Fibroblast of skin of right quadriceps (primary cell): ENCODE measurements around the gene ZDHHC6.
A peak's percentile ranks its signal among the peaks of the same experiment; 100 is the strongest.
"Not testable (repeated sequence)": the region's sequence is repeated elsewhere in the genome, so short reads cannot be mapped to it uniquely, and the experiment has no call there.

Experiments used
- DNase-seq: peaks from one replicate; pipeline ENCODE4 v3.0.0-alpha.2; 2013

The ZDHHC6 gene

DNA sequence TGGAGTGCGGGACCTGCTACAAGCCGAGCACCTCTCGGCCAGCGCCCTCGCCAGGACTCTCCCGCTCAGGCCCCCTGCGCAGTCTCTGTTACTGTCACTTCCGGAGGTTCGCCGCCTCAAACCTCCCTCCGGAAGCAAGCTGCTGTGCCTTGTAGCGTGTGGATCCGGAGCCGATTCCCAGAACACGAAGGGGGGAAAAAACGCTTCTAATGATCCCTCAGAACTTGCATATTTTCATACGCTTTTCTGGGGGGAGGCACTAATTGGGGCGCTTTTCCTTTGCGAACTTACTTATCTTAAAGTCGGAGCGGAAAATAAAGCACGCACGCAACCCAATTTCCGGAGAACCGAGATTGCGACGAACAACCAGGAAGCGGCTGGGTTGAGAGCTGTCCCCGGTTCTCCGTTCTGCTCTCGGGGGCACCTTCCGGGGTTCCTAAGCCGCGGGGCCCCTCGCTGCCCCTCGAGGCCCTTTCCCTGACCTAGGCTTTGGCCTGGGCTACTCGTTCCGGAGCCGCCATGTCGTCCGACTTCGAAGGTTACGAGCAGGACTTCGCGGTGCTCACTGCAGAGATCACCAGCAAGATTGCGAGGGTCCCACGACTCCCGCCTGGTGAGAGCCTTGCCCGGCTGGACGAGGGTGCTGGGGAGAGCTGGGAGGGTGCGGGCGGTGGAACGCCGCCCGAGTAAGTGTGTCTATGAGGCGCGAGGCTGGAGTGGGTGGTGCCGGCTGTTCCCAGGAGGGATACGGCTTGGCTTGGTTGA lies at the start of gene ZDHHC6, which contains the start of gene VTI1A:
TSS of gene ZDHHC6 (minus strand) at position 60 of the 765 bp plus-strand sequence. CDS start 1,478 bp downstream, outside the sequence.
TSS of gene VTI1A (plus strand) at position 361 of the 765 bp plus-strand sequence. CDS start at position 520, 159 bp downstream.
- DNase-seq: peak; percentile 83

DNA sequence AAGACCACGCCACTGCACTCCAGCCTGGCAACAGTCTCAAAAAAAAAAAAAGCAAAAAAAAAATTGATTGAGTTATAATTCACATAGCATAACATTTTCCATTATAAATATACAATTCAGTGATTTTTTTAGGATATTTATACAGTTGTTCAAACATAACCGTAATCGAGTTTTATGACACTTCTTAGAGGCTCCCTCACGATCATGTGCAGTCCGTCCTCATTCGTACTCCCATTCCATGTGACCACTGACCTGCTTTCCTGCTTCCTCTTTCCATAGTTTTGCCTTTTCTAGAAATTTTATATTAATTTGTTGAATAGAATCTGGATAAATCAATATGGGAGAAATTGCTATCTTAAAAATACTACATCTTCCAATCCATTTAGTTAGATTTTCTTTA lies 46.0 kb upstream of the ZDHHC6 start:
- DNase-seq: no peak

GRCh38 chr10:112491144-112491543 lies 44.4 kb upstream of the ZDHHC6 start:
- peak; percentile 19 for DNase-seq

DNA sequence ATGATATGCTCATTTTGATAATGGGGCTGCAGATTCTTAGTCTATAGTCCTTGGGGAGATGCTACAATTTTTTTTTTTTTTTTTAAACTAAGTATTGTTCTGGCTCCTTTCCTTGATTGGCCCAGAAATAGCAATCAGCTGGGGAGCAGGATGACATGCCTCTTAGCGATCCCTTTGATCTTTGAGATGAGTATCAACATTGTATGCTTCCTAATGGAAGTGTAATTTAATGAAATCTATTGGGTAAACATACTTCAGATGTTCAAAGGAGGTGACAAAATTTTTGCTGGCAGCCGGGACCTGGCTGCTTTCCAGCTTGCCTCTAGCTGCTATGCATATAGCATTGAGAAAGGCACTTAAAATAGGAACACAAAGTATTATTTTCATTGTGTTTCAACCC lies 43.8 kb upstream of the ZDHHC6 start:
- peak; percentile 18 for DNase-seq

GRCh38 chr10:112487964-112488363 lies 41.2 kb upstream of the ZDHHC6 start:
- no peak for DNase-seq

DNA sequence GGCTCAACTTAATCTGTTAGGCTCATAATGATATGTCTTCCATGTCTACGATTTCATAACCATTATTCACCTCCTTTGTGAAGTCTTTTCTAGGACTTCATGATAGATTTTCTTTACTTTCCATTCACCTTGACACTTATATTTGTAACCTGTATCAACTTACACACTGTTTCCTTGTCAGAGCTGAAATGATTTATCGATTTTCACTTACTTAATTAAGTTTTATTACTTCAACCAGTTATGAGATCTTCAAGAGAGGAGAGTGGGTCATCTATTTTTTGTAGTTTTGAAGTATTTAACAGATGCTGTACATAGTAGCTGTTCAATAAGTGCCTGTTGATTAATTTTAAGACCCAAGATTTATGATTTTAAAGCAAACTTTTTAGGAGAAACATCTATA lies 37.7 kb upstream of the ZDHHC6 start:
- DNase-seq: no peak

- no peak for DNase-seq
Measured at GRCh38 chr10:112481602-112482001, 34.9 kb upstream of the ZDHHC6 start.

GRCh38 chr10:112475575-112476218 lies 29.0 kb upstream of the ZDHHC6 start:
- DNase-seq: peak; percentile 35

DNA sequence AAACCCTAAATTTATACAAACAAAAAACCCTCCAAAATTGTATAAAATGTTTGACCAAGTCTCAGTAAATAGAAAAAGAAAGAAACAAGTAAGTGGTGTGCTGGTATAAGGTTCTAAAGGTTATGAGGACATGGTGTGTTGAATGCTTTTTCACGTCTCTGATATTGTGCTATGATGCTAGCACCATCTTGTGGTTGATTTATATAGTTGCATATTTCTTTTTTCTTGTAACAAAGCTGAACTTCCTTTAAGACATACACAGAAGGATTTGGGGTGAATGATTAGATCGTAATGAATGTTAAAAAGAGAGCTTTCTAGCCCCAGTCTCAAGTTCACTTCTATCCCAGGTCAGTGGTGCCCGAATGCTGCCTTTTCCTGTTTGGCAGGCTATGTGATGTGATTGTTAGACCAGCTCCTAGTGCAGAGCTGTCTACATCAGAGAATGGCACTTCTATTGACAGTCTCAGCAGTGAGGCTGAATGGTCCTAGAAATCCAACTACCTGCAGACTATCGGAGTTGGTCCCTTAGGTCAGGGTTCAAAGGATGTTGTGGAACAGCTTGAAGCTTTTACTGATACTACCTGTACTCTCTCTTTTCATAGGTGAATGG lies 25.3 kb upstream of the ZDHHC6 start:
- peak; percentile 47 for DNase-seq

- no peak for DNase-seq
Measured at GRCh38 chr10:112467541-112468075, 20.9 kb upstream of the ZDHHC6 start.

GRCh38 chr10:112466802-112467201 lies 20.1 kb upstream of the ZDHHC6 start:
- no peak for DNase-seq

DNA sequence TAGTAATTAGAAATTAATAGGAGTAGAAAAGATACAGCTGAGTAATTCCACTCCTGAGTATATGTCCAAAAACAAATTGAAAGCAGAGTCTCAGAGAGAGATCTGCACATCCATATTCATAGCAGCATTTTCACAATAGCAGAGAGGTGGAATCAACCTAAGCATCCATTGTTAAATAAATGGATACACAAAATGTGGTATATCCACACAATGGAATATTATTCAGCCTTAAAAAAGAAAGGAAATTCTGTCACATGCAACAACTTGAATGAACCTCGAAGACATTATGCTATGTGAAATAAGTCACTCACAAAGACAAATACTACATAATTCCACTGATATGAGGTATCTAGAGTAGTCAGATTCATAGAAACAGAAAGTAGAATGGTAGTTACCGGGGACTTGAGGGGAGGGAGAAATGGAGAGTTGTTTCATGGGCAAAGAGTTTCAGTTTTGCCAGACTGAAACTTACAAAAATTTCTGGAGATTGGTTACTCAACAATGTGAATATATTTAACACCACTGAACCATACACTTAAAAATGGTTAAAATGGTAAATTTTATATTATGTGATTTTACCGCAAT lies 18.7 kb upstream of the ZDHHC6 start:
- DNase-seq: no peak

- DNase-seq: not testable (repeated sequence)
Measured at GRCh38 chr10:112464074-112464473, 17.4 kb upstream of the ZDHHC6 start.

DNA sequence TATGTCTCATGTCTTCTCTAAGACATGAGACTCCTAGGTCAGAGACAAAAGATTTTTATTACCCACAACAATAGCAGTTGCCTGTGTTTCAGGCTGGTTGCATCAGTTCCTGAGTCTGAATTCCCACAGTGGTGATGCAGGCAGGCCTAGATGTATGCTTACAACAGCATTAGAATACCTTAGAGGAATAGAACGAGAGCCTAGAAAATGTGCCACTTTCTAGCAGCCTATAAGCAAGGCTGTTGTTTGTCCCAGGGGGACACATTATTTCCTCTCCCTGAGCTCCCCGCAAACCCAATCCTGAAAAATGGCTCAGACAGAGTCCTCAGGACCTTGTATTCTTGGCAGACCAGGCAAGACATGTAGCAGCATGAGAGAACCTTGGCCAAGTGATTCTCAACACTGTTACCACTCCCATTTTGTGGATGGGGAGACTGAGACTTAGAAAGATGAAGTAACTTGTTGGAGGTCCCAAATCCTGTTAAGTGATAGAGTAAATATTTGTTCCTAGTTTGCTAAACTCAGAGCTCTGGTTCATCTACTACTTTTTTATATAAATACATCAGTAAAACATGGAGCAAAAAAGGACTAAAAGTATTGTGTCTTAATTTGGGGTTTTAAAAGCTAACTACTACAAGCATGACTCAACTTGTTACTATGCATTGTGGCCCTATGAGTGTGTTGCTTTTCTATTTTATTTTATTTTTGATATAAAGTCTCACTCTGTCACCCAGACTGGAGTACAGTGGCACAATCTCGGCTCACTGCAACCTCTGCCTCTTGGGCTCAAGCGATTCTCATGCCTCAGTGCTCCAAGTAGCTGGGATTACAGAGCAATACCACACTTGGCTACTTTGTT lies 14.5 kb upstream of the ZDHHC6 start:
- DNase-seq: peak; percentile 85

GRCh38 chr10:112460366-112460765 lies 13.7 kb upstream of the ZDHHC6 start:
- DNase-seq: no peak

GRCh38 chr10:112456533-112456932 lies 9.8 kb upstream of the ZDHHC6 start:
- no peak for DNase-seq

- DNase-seq: no peak
Measured at GRCh38 chr10:112454910-112455779, 8.4 kb upstream of the ZDHHC6 start.

- no peak for DNase-seq
Measured at GRCh38 chr10:112448888-112449287, 2.2 kb upstream of the ZDHHC6 start.

DNA sequence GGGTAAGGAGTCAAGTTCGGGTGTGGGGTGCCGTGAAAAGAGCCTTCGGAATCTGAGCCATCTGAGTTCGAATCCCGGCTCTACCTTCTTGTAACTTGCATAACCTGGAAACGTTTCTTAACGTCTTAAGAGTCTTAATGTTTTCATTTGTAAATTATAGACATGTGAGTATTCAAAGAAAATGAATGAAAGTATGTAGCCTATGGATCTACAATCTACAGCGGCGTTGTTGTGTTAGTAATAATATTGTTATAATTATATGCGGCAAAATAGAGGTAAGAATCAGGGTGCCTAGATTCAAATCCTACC lies 860 bp upstream of the ZDHHC6 start:
- no peak for DNase-seq

GRCh38 chr10:112446055-112446854 lies 459 bp downstream of the ZDHHC6 start:
- DNase-seq: peak; percentile 5
